HUES6 (cell line): ENCODE results near the gene C6orf47.

ENCODE experiments used
- H3K27ac ChIP-seq: 2 replicates; pipeline ENCODE4 v1.7.0; 2013; ENCODE audit warnings: low read depth, mild to moderate bottlenecking, low read length, inconsistent platforms
- H3K27me3 ChIP-seq: 2 replicates; pipeline ENCODE4 v1.6.1; 2013; ENCODE audit warnings: low read length; ENCODE audit not compliant: control insufficient read depth, insufficient read depth
- H3K36me3 ChIP-seq: 2 replicates; pipeline ENCODE4 v1.6.1; 2013; ENCODE audit warnings: low read length; ENCODE audit not compliant: control insufficient read depth, insufficient read depth
- H3K4me1 ChIP-seq: 2 replicates; pipeline ENCODE4 v1.6.1; 2013; ENCODE audit warnings: low read length; ENCODE audit not compliant: control insufficient read depth, insufficient read depth
- H3K4me3 ChIP-seq: 2 replicates; pipeline ENCODE4 v1.5.1; 2013; ENCODE audit warnings: low read depth, low read length
- H3K9ac ChIP-seq: one replicate; pipeline ENCODE4 v1.6.1; 2013; ENCODE audit warnings: mild to moderate bottlenecking, low read length
- H3K9me3 ChIP-seq: 2 replicates; pipeline ENCODE4 v1.6.1; 2013; ENCODE audit warnings: low read depth, low read length; ENCODE audit not compliant: control insufficient read depth, insufficient read depth

The C6orf47 gene

GRCh38 chr6:31686483-31686882, 25.9 kb upstream of the C6orf47 start:
- Histone ChIP-seq H3K4me1 (peaks cover 12% of the 10 kb centered on the region), H3K9me3 (no peaks in the 10 kb centered on the region), H3K27me3 (peaks cover 10% of the 10 kb centered on the region), H3K36me3 (peaks cover 48% of the 10 kb centered on the region), H3K9ac (no peak overlapping the region), H3K27ac (no peak overlapping the region), H3K4me3 (no peak overlapping the region)

GRCh38 chr6:31683591-31683990, 23.0 kb upstream of the C6orf47 start:
- Histone ChIP-seq H3K27ac (no peak overlapping the region), H3K4me3 (peak overlapping the region; percentile 56), H3K27me3 (peaks cover 17% of the 10 kb centered on the region), H3K4me1 (peaks cover 8% of the 10 kb centered on the region), H3K9ac (no peak overlapping the region), H3K9me3 (no peaks in the 10 kb centered on the region), H3K36me3 (peaks cover 25% of the 10 kb centered on the region)

- Histone ChIP-seq H3K9ac (peak overlapping the region; percentile 28), H3K27me3 (peaks cover 17% of the 10 kb centered on the region), H3K4me3 (peak overlapping the region; percentile 60), H3K9me3 (no peaks in the 10 kb centered on the region), H3K27ac (no peak overlapping the region), H3K36me3 (peaks cover 1% of the 10 kb centered on the region), H3K4me1 (peaks cover 8% of the 10 kb centered on the region)
Measured at GRCh38 chr6:31681135-31681671, 20.6 kb upstream of the C6orf47 start.

GRCh38 chr6:31680226-31681134, 19.9 kb upstream of the C6orf47 start, which contains the start of gene LY6G5C:
TSS of gene LY6G5C (minus strand) at chr6:31681067. CDS start at chr6:31680373, 694 bp downstream.
- no peak within 1 kb of the TSS for H3K27ac ChIP-seq
- H3K4me3 ChIP-seq = peak within 1 kb of the TSS; percentile 60
- no peaks in the 10 kb centered on the region for H3K9me3 ChIP-seq
- H3K9ac ChIP-seq = peak within 1 kb of the TSS; percentile 28
- H3K36me3 ChIP-seq = no peaks in the 10 kb centered on the region
- H3K4me1 ChIP-seq = peaks cover 8% of the 10 kb centered on the region
- peaks cover 17% of the 10 kb centered on the region for H3K27me3 ChIP-seq

- H3K4me1 ChIP-seq = peaks cover 2% of the 10 kb centered on the region; the same call in 1 of the 2 replicates
- no peak overlapping the region for H3K9ac ChIP-seq
- H3K27ac ChIP-seq = no peak overlapping the region
Measured at GRCh38 chr6:31677955-31678354, 17.4 kb upstream of the C6orf47 start.

GRCh38 chr6:31676904-31677303, 16.3 kb upstream of the C6orf47 start:
- Histone ChIP-seq H3K27me3 (peaks cover 12% of the 10 kb centered on the region), H3K36me3 (peaks cover 16% of the 10 kb centered on the region), H3K4me1 (peaks cover 2% of the 10 kb centered on the region; the same call in 1 of the 2 replicates), H3K9ac (no peak overlapping the region), H3K9me3 (no peaks in the 10 kb centered on the region), H3K4me3 (no peak overlapping the region), H3K27ac (no peak overlapping the region)

More at GRCh38 chr6:31677955-31678354, 17.4 kb upstream of the C6orf47 start:
- H3K27me3 ChIP-seq = peaks cover 17% of the 10 kb centered on the region
- peaks cover 9% of the 10 kb centered on the region for H3K36me3 ChIP-seq
- H3K4me3 ChIP-seq = no peak overlapping the region
- no peaks in the 10 kb centered on the region for H3K9me3 ChIP-seq

GRCh38 chr6:31676322-31676903, 15.8 kb upstream of the C6orf47 start:
- Histone ChIP-seq H3K27ac (no peak overlapping the region), H3K9me3 (no peaks in the 10 kb centered on the region), H3K9ac (no peak overlapping the region), H3K4me1 (peaks cover 2% of the 10 kb centered on the region; the same call in 1 of the 2 replicates), H3K27me3 (peaks cover 7% of the 10 kb centered on the region), H3K4me3 (no peak overlapping the region), H3K36me3 (peaks cover 21% of the 10 kb centered on the region)

- Histone ChIP-seq H3K9ac (no peak within 1 kb of the TSS), H3K9me3 (no peaks in the 10 kb centered on the region), H3K36me3 (peaks cover 69% of the 10 kb centered on the region)
Measured at GRCh38 chr6:31669676-31670075, 9.1 kb upstream of the C6orf47 start, which contains the start of gene LY6G5B. TSS of gene LY6G5B (plus strand) at chr6:31669976. CDS start at chr6:31670951, 975 bp downstream.

GRCh38 chr6:31666337-31666965, 5.9 kb upstream of the C6orf47 start:
- Histone ChIP-seq H3K4me3 (peak overlapping the region; percentile 89), H3K4me1 (peaks cover 17% of the 10 kb centered on the region), H3K36me3 (peaks cover 73% of the 10 kb centered on the region), H3K27me3 (no peaks in the 10 kb centered on the region), H3K27ac (peak overlapping the region; percentile 26; the same call in 1 of the 2 replicates), H3K9ac (peak overlapping the region; percentile 88), H3K9me3 (no peaks in the 10 kb centered on the region)

More at GRCh38 chr6:31669676-31670075, 9.1 kb upstream of the C6orf47 start, which contains the start of gene LY6G5B:
- Histone ChIP-seq H3K4me3 (no peak within 1 kb of the TSS), H3K27me3 (no peaks in the 10 kb centered on the region), H3K4me1 (0 out of 2 replicates have a peak, but pooled peaks cover 4% of the 10 kb centered on the region), H3K27ac (no peak within 1 kb of the TSS)

GRCh38 chr6:31665501-31666336, 5.1 kb upstream of the C6orf47 start, which contains the start of gene CSNK2B:
TSS of gene CSNK2B (plus strand) at chr6:31666080. CDS start at chr6:31666832, 752 bp downstream.
- Histone ChIP-seq H3K36me3 (peaks cover 66% of the 10 kb centered on the region), H3K4me1 (peaks cover 22% of the 10 kb centered on the region), H3K9ac (peak within 1 kb of the TSS; percentile 96), H3K9me3 (no peaks in the 10 kb centered on the region), H3K4me3 (peak within 1 kb of the TSS; percentile 89), H3K27ac (peak within 1 kb of the TSS; percentile 76), H3K27me3 (no peaks in the 10 kb centered on the region)
